Heart right ventricle (tissue), 16 donors: ENCODE data around the gene IL6. TPM values are rescaled to one million over a fixed set of nuclear protein-coding genes. Genes with fewer than 3 reads are reported as not detected.
A peak's percentile ranks its signal among the peaks of the same experiment; 100 is the strongest.
"Not testable (repeated sequence)": the region's sequence is repeated elsewhere in the genome, so short reads cannot be mapped to it uniquely, and the experiment has no call there.

Experiments used
- ATAC-seq, 8 donors: fragments of 200-7000 bp; cut with Tn5 transposase; one replicate each; pipeline ENCODE4 v1.9.1; 2020; ENCODE audit warnings: mild to moderate bottlenecking in 8 of 8, moderate library complexity in 8 of 8, moderate number of reproducible peaks in 1 of 8
- DNase-seq, 2 donors: peaks; one replicate each; pipeline ENCODE4 v3.0.0-alpha.2; 2020
- H3K27ac ChIP-seq, 10 donors: fragments of 200-600 bp; sonication (generic) in 2 of 10; one replicate each; pipeline versions ENCODE4 v1.5.0 to v1.8.0; 2020 to 2022; ENCODE audit warnings: mild to moderate bottlenecking in 3 of 10
- H3K27me3 ChIP-seq, 7 donors: fragments of 200-600 bp; one replicate each; pipeline ENCODE4 v1.8.0; 2021 to 2022; ENCODE audit warnings: mild to moderate bottlenecking in 2 of 7
- H3K36me3 ChIP-seq, 9 donors: fragments of 200-600 bp; sonication (generic) in 1 of 9; one replicate each; pipeline versions ENCODE4 v1.5.0 to v1.8.0; 2020 to 2022; ENCODE audit warnings: mild to moderate bottlenecking in 2 of 9
- H3K4me1 ChIP-seq, 9 donors: fragments of 200-600 bp; sonication (generic) in 1 of 9; one replicate each; pipeline versions ENCODE4 v1.5.0 to v1.8.0; 2020 to 2022; ENCODE audit warnings: mild to moderate bottlenecking in 4 of 9
- H3K4me3 ChIP-seq, 10 donors: fragments of 200-600 bp; sonication (generic) in 2 of 10; one replicate each; pipeline versions ENCODE4 v1.5.0 to v1.8.0; 2020 to 2022; ENCODE audit warnings: mild to moderate bottlenecking in 7 of 10, moderate library complexity in 2 of 10
- H3K9me3 ChIP-seq, 11 donors: fragments of 200-600 bp in 10 of 11; sonication (generic) in 2 of 11; one replicate each; pipeline versions ENCODE4 v1.5.0 to v1.8.0; 2013 to 2022; ENCODE audit warnings: mild to moderate bottlenecking in 2 of 11, control low read depth in 1 of 11, moderate library complexity in 1 of 11
- WGBS, 2 donors: extraction: QIAGEN DNeasy Blood & Tissue Kit; methylation state at CpG; one replicate each; pipeline ENCODE4 v1.1.7; 2013; ENCODE audit warnings: inconsistent platforms in 1 of 2; 5-methylcytosine and 5-hydroxymethylcytosine counted together
- intact Hi-C, 10 donors: fragments of 100-400 bp; cut with DNase I; formaldehyde crosslinking; loops; one replicate each; pipeline versions ENCODE4 v1.11.1 to v1.14.2; 2022
- long read RNA-seq, 3 donors: library from polyadenylated mRNA; unstranded; transcript quantifications; one replicate each; pipeline ENCODE4 v2.0.0, GENCODE V29; 2020 to 2021
- polyA plus RNA-seq, 2 donors: library from polyadenylated mRNA; stranded (reverse); fragments of 200-250 nt; gene quantifications; one replicate each; pipeline ENCODE4 v1.2.3, GENCODE V29; 2013
- total RNA-seq, 10 donors: library from RNA; stranded (reverse); fragmentation: NEBNext Ultra II Directional in 3 of 10; extraction: Animal tissue kit (Norgen Biotek cat#: 25700) in 3 of 10; gene quantifications; one replicate each; pipeline versions ENCODE4 v1.2.1 to v1.2.4, GENCODE V29; 2021 to 2023
- TF ChIP-seq, protein P1 (sequence below), 9 donors: fragments of 200-600 bp; sonication (generic) in 2 of 9; IDR thresholded peaks; one replicate each; pipeline versions ENCODE4 v1.5.0 to v1.8.0; 2021 to 2022; ENCODE audit warnings: antibody characterized with exemption in 9 of 9, mild to moderate bottlenecking in 5 of 9, moderate library complexity in 1 of 9
- donor health status: Arrhythmogenic right ventricular cardiomyopathy.
- donor health status: ischemic (EF 13 %, LVEDD 7.1; RV severe dilation, severe dysfunction).
- donor health status: healthy with polysubstance abuse.
- donor health status: DM: no; HTN: yes; CAD: no.
- donor health status: DM: no; HTN: no; CAD: no.
- donor health status: ischemic (EF 25% LVEDD 6.9; RV normal size, moderate dysfunction).
- donor health status: ischemic (EF 25% LVEDD 5.7; RV mildly dilated, moderate dysfunction).
- donor health status: healthy.
- donor health status: DM: yes; HTN: yes; CAD: no.
- donor health status: Ischemic cardiomyopathy.
- donor health status: ischemic (EF 35%, LVEDD 5.7; RV mildly dilated, moderate dysfunction).
- donor health status: nonischemic (EF 11% LVEDD 7.7; RV severe dilation, severe dysfunction).
- donor health status: DM: yes; HTN: yes; CAD: no.
- donor health status: PGD.
- donor health status: ischemic (EF 29% LVEDD 5.4; RV normal size, mild dysfunction).
- donor health status: nonischemic (EF 23%, LVEDD 6.1; RV moderate dilation, normal function).

Gene IL6
- total RNA-seq (10 to 100 TPM in 2 of 10 donors, 1 to 10 TPM in 7, under 1 TPM in 1; 0.44 to 15.5 (median 3.3) TPM), polyA plus RNA-seq (1 to 10 TPM; 1.1 to 4.0 TPM)
- long read RNA-seq, donor 1, result 0 reads
- long read RNA-seq, donor 2, result 0 reads
- long read RNA-seq, donor 3, partial matches to known transcripts, result 1 of 2 reads
- long read RNA-seq, donor 3, other reads (novel, unspliced or antisense), result 1 of 2 reads

DNA sequence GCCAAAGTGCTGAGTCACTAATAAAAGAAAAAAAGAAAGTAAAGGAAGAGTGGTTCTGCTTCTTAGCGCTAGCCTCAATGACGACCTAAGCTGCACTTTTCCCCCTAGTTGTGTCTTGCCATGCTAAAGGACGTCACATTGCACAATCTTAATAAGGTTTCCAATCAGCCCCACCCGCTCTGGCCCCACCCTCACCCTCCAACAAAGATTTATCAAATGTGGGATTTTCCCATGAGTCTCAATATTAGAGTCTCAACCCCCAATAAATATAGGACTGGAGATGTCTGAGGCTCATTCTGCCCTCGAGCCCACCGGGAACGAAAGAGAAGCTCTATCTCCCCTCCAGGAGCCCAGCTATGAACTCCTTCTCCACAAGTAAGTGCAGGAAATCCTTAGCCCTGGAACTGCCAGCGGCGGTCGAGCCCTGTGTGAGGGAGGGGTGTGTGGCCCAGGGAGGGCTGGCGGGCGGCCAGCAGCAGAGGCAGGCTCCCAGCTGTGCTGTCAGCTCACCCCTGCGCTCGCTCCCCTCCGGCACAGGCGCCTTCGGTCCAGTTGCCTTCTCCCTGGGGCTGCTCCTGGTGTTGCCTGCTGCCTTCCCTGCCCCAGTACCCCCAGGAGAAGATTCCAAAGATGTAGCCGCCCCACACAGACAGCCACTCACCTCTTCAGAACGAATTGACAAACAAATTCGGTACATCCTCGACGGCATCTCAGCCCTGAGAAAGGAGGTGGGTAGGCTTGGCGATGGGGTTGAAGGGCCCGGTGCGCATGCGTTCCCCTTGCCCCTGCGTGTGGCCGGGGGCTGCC, at the start of gene IL6:
IL6 (plus strand) TSS at position 294 of the 807 bp plus-strand sequence; CDS start at position 357, 63 bp downstream.
- DNase-seq (peak; percentile 84 to 89), ATAC-seq (peak; percentile 91 to 95 (median 95))
- no peaks in the 10 kb centered on the region for H3K27me3 ChIP-seq
- H3K4me3 ChIP-seq, result peak within 1 kb of the TSS in 9 of 10 donors; percentile 32 to 53 (median 46)
- intact Hi-C loops, result loop anchor here (1.0 to 10.0 kb wide), 13 partner anchors 55 to 338 kb away; no protein-coding TSS in a partner anchor
- 13 to 14% methylated on average over 28 of the region's 28 CpGs for WGBS, 2 donors
- H3K27ac ChIP-seq, result peak within 1 kb of the TSS; percentile 56 to 86 (median 75)
- no peaks in the 10 kb centered on the region for H3K9me3 ChIP-seq
- peaks cover 4 to 60% (median 43%) of the 10 kb centered on the region in 9 donors for H3K4me1 ChIP-seq
- peaks cover 0 to 18% (median 0%) of the 10 kb centered on the region in 9 donors for H3K36me3 ChIP-seq
- TF ChIP-seq, protein P1, sequence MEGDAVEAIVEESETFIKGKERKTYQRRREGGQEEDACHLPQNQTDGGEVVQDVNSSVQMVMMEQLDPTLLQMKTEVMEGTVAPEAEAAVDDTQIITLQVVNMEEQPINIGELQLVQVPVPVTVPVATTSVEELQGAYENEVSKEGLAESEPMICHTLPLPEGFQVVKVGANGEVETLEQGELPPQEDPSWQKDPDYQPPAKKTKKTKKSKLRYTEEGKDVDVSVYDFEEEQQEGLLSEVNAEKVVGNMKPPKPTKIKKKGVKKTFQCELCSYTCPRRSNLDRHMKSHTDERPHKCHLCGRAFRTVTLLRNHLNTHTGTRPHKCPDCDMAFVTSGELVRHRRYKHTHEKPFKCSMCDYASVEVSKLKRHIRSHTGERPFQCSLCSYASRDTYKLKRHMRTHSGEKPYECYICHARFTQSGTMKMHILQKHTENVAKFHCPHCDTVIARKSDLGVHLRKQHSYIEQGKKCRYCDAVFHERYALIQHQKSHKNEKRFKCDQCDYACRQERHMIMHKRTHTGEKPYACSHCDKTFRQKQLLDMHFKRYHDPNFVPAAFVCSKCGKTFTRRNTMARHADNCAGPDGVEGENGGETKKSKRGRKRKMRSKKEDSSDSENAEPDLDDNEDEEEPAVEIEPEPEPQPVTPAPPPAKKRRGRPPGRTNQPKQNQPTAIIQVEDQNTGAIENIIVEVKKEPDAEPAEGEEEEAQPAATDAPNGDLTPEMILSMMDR (IDR thresholded peaks at IDR 0.05), result no peak

DNA sequence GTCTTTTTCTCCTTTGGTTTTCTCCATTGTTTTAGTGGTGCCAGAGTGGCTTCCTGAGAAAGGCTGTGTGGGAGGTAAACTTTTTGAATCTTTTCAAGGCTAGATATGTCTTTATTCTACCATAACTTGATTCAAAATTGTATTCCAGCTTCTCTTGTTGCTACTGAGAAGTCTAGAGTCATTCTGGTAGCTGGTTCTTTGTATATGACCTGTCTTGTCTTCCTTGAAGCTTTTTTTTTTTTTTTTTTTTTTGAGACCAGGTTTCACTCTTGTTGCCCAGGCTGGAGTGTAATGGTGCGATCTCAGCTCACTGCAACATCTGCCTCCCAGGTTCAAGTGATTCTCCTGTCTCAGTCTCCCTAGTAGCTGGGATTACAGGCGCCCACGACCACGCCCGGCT, 49.7 kb upstream of the IL6 start:
- intact Hi-C loops, DNase-seq, H3K9me3 ChIP-seq, H3K27me3 ChIP-seq, H3K4me3 ChIP-seq, H3K36me3 ChIP-seq, ATAC-seq: not testable (repeated sequence)
- H3K4me1 ChIP-seq, result peaks cover 0 to 41% (median 2%) of the 10 kb centered on the region in 9 donors
- peak overlapping the region in 1 of 10 donors; percentile 38 for H3K27ac ChIP-seq
- 90 to 95% methylated on average over 5 of the region's 5 CpGs for WGBS, 2 donors

DNA sequence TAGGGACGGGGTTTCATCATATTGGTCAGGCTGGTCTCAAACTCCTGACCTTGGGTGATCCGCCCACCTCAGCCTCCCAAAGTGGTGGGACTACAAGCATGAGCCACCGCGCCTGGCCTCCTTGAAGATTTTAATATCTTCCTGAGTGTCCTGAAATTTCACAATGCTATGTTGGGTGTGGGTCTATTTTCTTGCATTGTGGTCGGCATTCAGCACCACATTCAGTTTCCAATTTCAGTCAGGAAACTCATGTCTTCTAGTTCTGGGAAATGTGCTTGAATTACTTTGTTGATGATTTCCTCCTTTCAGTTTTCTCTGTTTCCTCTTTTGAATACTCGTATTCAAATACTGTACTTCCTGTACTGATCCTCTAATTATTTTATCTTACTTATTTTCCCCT, 49.3 kb upstream of the IL6 start:
- Histone ChIP-seq H3K36me3 (no peaks in the 10 kb centered on the region), H3K4me1 (peaks cover 0 to 41% (median 2%) of the 10 kb centered on the region in 9 donors), H3K4me3 (no peak overlapping the region), H3K27ac (peak overlapping the region in 1 of 10 donors; percentile 38), H3K9me3 (no peaks in the 10 kb centered on the region), H3K27me3 (peaks cover 0 to 8% (median 0%) of the 10 kb centered on the region in 7 donors)
- TF ChIP-seq, protein P1 (IDR thresholded peaks at IDR 0.05), result no peak
- no peak for DNase-seq
- WGBS, 2 donors, result 57 to 70% methylated on average over 6 of the region's 6 CpGs
- intact Hi-C loops, result no loop called here
- no peak for ATAC-seq

DNA sequence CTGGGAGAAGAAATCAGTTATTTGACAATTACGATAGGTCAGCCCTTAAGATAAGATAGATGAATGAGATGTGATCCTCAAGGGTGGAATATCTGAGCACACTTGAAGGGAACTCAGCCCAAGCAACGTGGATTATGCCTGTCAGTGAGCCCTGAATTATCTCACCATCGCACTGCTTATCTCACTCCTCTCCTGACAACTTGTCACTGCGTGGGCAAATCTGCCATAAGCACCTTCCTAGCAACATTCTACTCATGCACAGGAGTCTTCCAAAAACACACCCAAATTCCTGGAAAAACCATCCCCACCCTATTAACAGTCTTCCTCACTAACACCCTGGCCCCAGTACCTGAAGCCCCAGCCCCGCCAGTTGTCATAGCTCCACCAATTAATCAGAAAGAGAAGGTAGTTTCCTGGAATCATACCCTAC, 46.5 kb upstream of the IL6 start:
- no peak for DNase-seq
- WGBS, 2 donors, result 61 to 66% methylated on average over 5 of the region's 5 CpGs
- no peak overlapping the region for H3K27ac ChIP-seq
- ATAC-seq, result no peak
- peaks cover 0 to 31% (median 1%) of the 10 kb centered on the region in 9 donors for H3K4me1 ChIP-seq
- H3K36me3 ChIP-seq, result no peaks in the 10 kb centered on the region
- TF ChIP-seq, protein P1 (IDR thresholded peaks at IDR 0.05), result no peak
- H3K4me3 ChIP-seq, result no peak overlapping the region
- H3K27me3 ChIP-seq, result peaks cover 0 to 9% (median 0%) of the 10 kb centered on the region in 7 donors
- intact Hi-C loops, result no loop called here
- no peaks in the 10 kb centered on the region for H3K9me3 ChIP-seq
